ENCODE data around the gene CLCNKA.
A peak's percentile ranks its signal among the peaks of the same experiment; 100 is the strongest.
"Not testable (repeated sequence)": the region's sequence is repeated elsewhere in the genome, so short reads cannot be mapped to it uniquely, and the experiment has no call there.

The CLCNKA gene

GRCh38 chr1:16026723-16027484 lies 5.1 kb downstream of the CLCNKA start:
- no peak for TF ChIP-seq CTCF (IDR thresholded peaks at IDR 0.05; ENCODE audit: insufficient read depth, missing control alignments)
- DNase-seq (ENCODE audit: insufficient read length, low spot score) (no peak), FAIRE-seq (no peak)

GRCh38 chr1:16028237-16029002 lies 6.6 kb downstream of the CLCNKA start:
- DNase-seq (ENCODE audit: insufficient read length, low spot score) (no peak), FAIRE-seq (no peak)
- TF ChIP-seq CTCF (IDR thresholded peaks at IDR 0.05; ENCODE audit: insufficient read depth, missing control alignments) = no peak

- not testable (repeated sequence) for FAIRE-seq; DNase-seq (ENCODE audit: insufficient read length, low spot score)
Measured at GRCh38 chr1:16029003-16029268, 7.1 kb downstream of the CLCNKA start.

GRCh38 chr1:16029288-16029687 lies 7.5 kb downstream of the CLCNKA start:
- TF ChIP-seq CTCF (IDR thresholded peaks at IDR 0.05; ENCODE audit: insufficient read depth, missing control alignments) = no peak
- FAIRE-seq (no peak), DNase-seq (ENCODE audit: insufficient read length, low spot score) (no peak)

GRCh38 chr1:16031551-16031950 lies 9.7 kb downstream of the CLCNKA start:
- no peak for TF ChIP-seq CTCF (IDR thresholded peaks at IDR 0.05; ENCODE audit: insufficient read depth, missing control alignments)

GRCh38 chr1:16032388-16033102 lies 10.7 kb downstream of the CLCNKA start:
- DNase-seq (ENCODE audit: insufficient read length, low spot score) = peak; percentile 59
- no peak for FAIRE-seq
- peak; percentile 53 for TF ChIP-seq CTCF (IDR thresholded peaks at IDR 0.05; ENCODE audit: insufficient read depth, missing control alignments)

More at GRCh38 chr1:16031551-16031950, 9.7 kb downstream of the CLCNKA start:
- DNase-seq (ENCODE audit: insufficient read length, low spot score) (no peak), FAIRE-seq (no peak)

- not testable (repeated sequence) for DNase-seq (ENCODE audit: insufficient read length, low spot score); FAIRE-seq
Measured at GRCh38 chr1:16033103-16033632, 11.3 kb downstream of the CLCNKA start.

- FAIRE-seq = not testable (repeated sequence)
Measured at GRCh38 chr1:16036461-16036860, 14.6 kb downstream of the CLCNKA start.

More at GRCh38 chr1:16036461-16036860, 14.6 kb downstream of the CLCNKA start:
- not testable (repeated sequence) for DNase-seq (ENCODE audit: insufficient read length, low spot score)
